Measurements from ENCODE around the gene MTHFSD. TPM values are rescaled to one million over a fixed set of nuclear protein-coding genes. Genes with fewer than 3 reads are reported as not detected.

The MTHFSD gene
- total RNA-seq, 1 experiment from 2014 or later: 15.7 TPM

- no peak overlapping the region for H3K27ac Mint-ChIP-seq
- H3K36me3 Mint-ChIP-seq: peaks cover 4% of the 10 kb centered on the region
- DNase-seq (ENCODE audit: low spot score): no peak
- no peak overlapping the region for H3K4me3 Mint-ChIP-seq
- CTCF ChIA-PET: interaction anchor here (0.8 to 3.6 kb wide), 33 partner anchors 9 to 698 kb away, joined by 3 to 64 read pairs (median 5); no protein-coding TSS in a partner anchor
- H3K4me1 Mint-ChIP-seq: peaks cover 26% of the 10 kb centered on the region
- no peaks in the 10 kb centered on the region for H3K9me3 Mint-ChIP-seq
- peaks cover 93% of the 10 kb centered on the region for H3K27me3 Mint-ChIP-seq (ENCODE audit: low read depth)
- POLR2A ChIA-PET: interaction anchor here (0.6 to 0.7 kb wide), 2 partner anchors 35 to 230 kb away, joined by 3 read pairs; no protein-coding TSS in a partner anchor
- TF ChIP-seq NFE2L1 (CRISPR knock-in tag; IDR thresholded peaks at IDR 0.05): no peak
- no peak for TF ChIP-seq IRF2 (CRISPR knock-in tag; IDR thresholded peaks at IDR 0.05; ENCODE audit: borderline replicate concordance, low read depth)
- no peak for TF ChIP-seq ZNF425 (CRISPR knock-in tag; conservative IDR thresholded peaks at IDR 0.05)
- no peak for TF ChIP-seq ZBTB43 (CRISPR knock-in tag; IDR thresholded peaks at IDR 0.05)
- TF ChIP-seq ZNF396 (CRISPR knock-in tag; IDR thresholded peaks at IDR 0.05; ENCODE audit: borderline replicate concordance): no peak
- TF ChIP-seq IRF1 (CRISPR knock-in tag; IDR thresholded peaks at IDR 0.05): no peak
- no peak for TF ChIP-seq NFATC4 (CRISPR knock-in tag; IDR thresholded peaks at IDR 0.05)
- TF ChIP-seq ESRRA (CRISPR knock-in tag; IDR thresholded peaks at IDR 0.05; ENCODE audit: borderline replicate concordance): no peak
- no peak for TF ChIP-seq ZNF423 (CRISPR knock-in tag; IDR thresholded peaks at IDR 0.05)
- no peak for TF ChIP-seq JAZF1 (CRISPR knock-in tag; IDR thresholded peaks at IDR 0.05)
- TF ChIP-seq TEAD1 (CRISPR knock-in tag; IDR thresholded peaks at IDR 0.05): no peak
- TF ChIP-seq USF1 (CRISPR knock-in tag; IDR thresholded peaks at IDR 0.05): no peak
- no peak for TF ChIP-seq ZNF263 (CRISPR knock-in tag; IDR thresholded peaks at IDR 0.05; ENCODE audit: low read depth)
- TF ChIP-seq NR3C1 (CRISPR knock-in tag; conservative IDR thresholded peaks at IDR 0.05; ENCODE audit: low read depth): no peak
- no peak for ATAC-seq
These were observed 38.0 kb downstream of the MTHFSD start for GRCh38 chr16:86517033-86517432.

GRCh38 chr16:86516623-86517003 is 38.4 kb downstream of the MTHFSD start:
- Mint-ChIP-seq H3K27me3 (ENCODE audit: low read depth) (peaks cover 97% of the 10 kb centered on the region), H3K36me3 (peaks cover 4% of the 10 kb centered on the region), H3K4me1 (peaks cover 27% of the 10 kb centered on the region), H3K9me3 (no peaks in the 10 kb centered on the region), H3K4me3 (peak overlapping the region; percentile 62), H3K27ac (no peak overlapping the region)
- DNase-seq (ENCODE audit: low spot score) (no peak), ATAC-seq (peak; percentile 3; the same call in 1 of the 2 replicates)
- CTCF ChIA-PET: interaction anchor here (0.8 to 3.6 kb wide), 19 partner anchors 9 to 695 kb away, joined by 3 to 64 read pairs (median 8); no protein-coding TSS in a partner anchor
- POLR2A ChIA-PET: interaction anchor here (0.6 kb wide), 1 partner anchor 230 kb away, joined by 3 read pairs; no protein-coding TSS in a partner anchor
- no peak for TF ChIP-seq FOXJ3 (CRISPR knock-in tag; IDR thresholded peaks at IDR 0.05; ENCODE audit: borderline replicate concordance)
- no peak for TF ChIP-seq SMAD4 (CRISPR knock-in tag; IDR thresholded peaks at IDR 0.05)
- no peak for TF ChIP-seq ATF6 (CRISPR knock-in tag; IDR thresholded peaks at IDR 0.05)
- no peak for TF ChIP-seq ZNF425 (CRISPR knock-in tag; conservative IDR thresholded peaks at IDR 0.05)
- TF ChIP-seq ELF4 (CRISPR knock-in tag; IDR thresholded peaks at IDR 0.05; ENCODE audit: low read depth): no peak
- TF ChIP-seq EMX1 (CRISPR knock-in tag; IDR thresholded peaks at IDR 0.05): no peak
- no peak for TF ChIP-seq PRDM15 (CRISPR knock-in tag; IDR thresholded peaks at IDR 0.05)
- TF ChIP-seq FOXP1 (CRISPR knock-in tag; IDR thresholded peaks at IDR 0.05; ENCODE audit: borderline replicate concordance): no peak
- TF ChIP-seq CREM (CRISPR knock-in tag; IDR thresholded peaks at IDR 0.05): no peak
- no peak for TF ChIP-seq ZNF263 (CRISPR knock-in tag; IDR thresholded peaks at IDR 0.05; ENCODE audit: low read depth)

All from WTC11 (cell line).